Stimulated activated naive CD8-positive, alpha-beta T cell treated with anti-CD3 and anti-CD28 coated beads, Interleukin-15, Interleukin-2, amounts not matched to agents 100 ng/mL and 50 ng/mL, for 24 hours (primary cell): ENCODE data around the gene CPLANE2.
"Not testable (repeated sequence)": the region's sequence is repeated elsewhere in the genome, so short reads cannot be mapped to it uniquely, and the experiment has no call there.

Experiments used
- H3K27ac Mint-ChIP-seq: one replicate; pipeline ENCODE4 v1.8.0; 2021; ENCODE audit warnings: mild to moderate bottlenecking, mixed read lengths
- H3K27me3 Mint-ChIP-seq: one replicate; pipeline ENCODE4 v1.8.0; 2021; ENCODE audit warnings: mixed read lengths
- H3K36me3 Mint-ChIP-seq: one replicate; pipeline ENCODE4 v1.8.0; 2021; ENCODE audit warnings: low read depth, mixed read lengths
- H3K4me1 Mint-ChIP-seq: one replicate; pipeline ENCODE4 v1.8.0; 2021; ENCODE audit warnings: low read depth, mixed read lengths
- H3K4me3 Mint-ChIP-seq: one replicate; pipeline ENCODE4 v1.8.0; 2021; ENCODE audit warnings: mild to moderate bottlenecking, mixed read lengths
- H3K9me3 Mint-ChIP-seq: one replicate; pipeline ENCODE4 v1.8.0; 2021; ENCODE audit warnings: mixed read lengths

CPLANE2 gene, protein sequence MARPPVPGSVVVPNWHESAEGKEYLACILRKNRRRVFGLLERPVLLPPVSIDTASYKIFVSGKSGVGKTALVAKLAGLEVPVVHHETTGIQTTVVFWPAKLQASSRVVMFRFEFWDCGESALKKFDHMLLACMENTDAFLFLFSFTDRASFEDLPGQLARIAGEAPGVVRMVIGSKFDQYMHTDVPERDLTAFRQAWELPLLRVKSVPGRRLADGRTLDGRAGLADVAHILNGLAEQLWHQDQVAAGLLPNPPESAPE

DNA sequence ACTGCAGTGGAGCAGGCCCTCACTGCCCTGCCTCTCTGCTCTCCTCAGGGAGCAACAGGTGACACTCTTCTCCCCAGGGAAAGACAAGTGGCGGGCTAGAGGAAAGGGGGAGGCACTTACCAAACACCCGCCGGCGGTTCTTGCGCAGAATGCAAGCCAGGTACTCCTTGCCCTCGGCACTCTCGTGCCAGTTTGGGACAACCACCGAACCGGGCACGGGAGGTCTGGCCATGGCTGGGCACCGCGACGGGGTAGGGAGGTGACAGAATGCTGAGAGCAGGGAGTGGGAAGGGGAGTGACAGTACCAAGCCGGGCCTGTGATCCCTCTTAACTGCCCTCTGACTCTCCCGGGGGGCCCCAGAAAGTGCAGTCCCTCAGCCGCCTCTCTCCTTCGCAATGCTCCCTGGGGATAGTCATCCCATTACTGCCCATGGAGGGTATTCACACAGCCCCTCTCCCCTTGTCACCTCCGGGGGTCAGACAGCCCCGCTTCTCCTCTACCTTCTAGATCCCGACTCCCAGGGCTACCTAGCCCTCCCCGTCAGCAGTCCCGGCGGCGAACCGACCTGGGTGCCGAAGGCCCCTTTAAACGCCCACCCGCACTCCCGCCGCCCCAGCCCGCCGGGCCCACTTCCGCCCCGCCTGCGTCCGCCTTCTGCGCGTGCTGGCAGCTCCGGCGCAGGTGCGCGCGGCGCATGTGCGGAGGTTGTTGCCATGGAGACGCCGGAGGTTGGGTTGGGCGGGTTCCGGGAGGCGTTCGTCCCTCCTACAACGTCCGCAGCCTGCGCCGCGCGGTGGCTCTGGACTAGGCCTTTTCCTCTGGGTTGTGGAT is at the start of gene CPLANE2:
Gene CPLANE2 (minus strand): TSS at position 673 of the 832 bp plus-strand sequence. CDS start 441 bp downstream, at position 232.
- Mint-ChIP-seq H3K9me3 (no peaks in the 10 kb centered on the region), H3K4me3 (peak within 1 kb of the TSS; percentile 87), H3K27ac (peak within 1 kb of the TSS; percentile 88)

DNA sequence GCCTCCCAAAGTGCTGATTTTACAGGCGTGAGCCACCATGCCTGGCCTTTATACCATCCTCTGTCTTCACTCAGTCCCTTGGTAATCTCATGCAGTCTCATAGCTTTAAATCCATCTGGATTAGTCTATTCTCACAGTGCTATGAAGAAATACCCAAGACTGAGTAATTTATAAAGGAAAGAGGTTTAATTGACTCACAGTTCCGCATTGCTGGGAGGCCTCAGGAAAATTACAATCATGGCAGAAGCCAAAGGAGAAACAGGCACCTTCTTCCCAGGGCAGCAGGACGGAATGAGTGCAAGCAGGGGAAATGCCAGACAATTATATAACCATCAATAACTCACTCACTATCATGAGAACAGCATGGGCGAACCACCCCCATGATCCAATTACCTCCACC is 49.1 kb upstream of the CPLANE2 start:
- Mint-ChIP-seq H3K36me3 (peaks cover 21% of the 10 kb centered on the region), H3K9me3 (no peaks in the 10 kb centered on the region), H3K27ac (no peak overlapping the region), H3K4me1 (peaks cover 3% of the 10 kb centered on the region), H3K27me3 (no peaks in the 10 kb centered on the region), H3K4me3 (no peak overlapping the region)

More for the DNA sequence above, at the start of gene CPLANE2:
- peaks cover 27% of the 10 kb centered on the region for H3K4me1 Mint-ChIP-seq
- H3K36me3 Mint-ChIP-seq: no peaks in the 10 kb centered on the region
- no peaks in the 10 kb centered on the region for H3K27me3 Mint-ChIP-seq

DNA sequence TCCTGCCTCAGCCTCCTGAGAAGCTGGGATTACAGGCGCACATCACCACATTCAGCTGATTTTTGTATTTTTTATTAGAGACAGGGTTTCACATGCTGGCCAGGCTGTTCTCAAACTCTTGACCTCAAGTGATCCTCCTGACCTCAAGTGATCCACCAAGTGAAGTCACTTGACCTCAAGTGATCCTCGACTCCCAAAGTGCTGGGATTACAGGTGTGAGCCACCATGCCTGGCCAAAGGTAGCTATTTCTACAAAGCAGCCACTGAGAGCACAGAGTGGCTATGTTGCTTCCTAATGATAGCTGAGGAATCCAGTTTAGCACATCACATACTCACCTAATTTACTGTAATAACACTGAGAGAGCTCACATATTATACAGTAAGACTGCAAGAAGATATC is 44.8 kb upstream of the CPLANE2 start:
- Mint-ChIP-seq H3K36me3 (peaks cover 10% of the 10 kb centered on the region), H3K9me3 (no peaks in the 10 kb centered on the region), H3K4me1 (peaks cover 3% of the 10 kb centered on the region), H3K4me3 (no peak overlapping the region), H3K27me3 (no peaks in the 10 kb centered on the region), H3K27ac (no peak overlapping the region)

DNA sequence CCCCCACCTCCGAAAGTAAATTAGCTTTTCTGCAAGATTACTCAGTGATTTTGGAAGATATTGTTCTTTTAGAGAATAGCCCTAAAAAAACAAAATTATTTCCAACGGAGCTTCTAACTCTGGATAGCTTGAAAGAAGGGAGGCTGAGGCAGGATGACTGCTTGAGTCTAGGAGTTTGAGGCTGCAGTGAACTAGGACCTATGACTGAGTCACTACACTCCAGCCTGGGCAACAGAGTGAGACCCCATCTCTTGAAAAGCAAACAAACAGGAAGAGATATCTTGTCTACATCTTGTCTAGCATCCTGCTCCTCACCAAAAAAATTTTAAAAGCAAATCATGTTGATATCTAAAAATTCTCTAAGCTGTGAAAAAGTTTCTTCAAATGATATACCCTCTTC is 42.2 kb upstream of the CPLANE2 start:
- H3K27me3 Mint-ChIP-seq: no peaks in the 10 kb centered on the region
- no peak overlapping the region for H3K4me3 Mint-ChIP-seq
- H3K27ac Mint-ChIP-seq: no peak overlapping the region
- peaks cover 8% of the 10 kb centered on the region for H3K4me1 Mint-ChIP-seq
- H3K36me3 Mint-ChIP-seq: peaks cover 18% of the 10 kb centered on the region
- no peaks in the 10 kb centered on the region for H3K9me3 Mint-ChIP-seq

DNA sequence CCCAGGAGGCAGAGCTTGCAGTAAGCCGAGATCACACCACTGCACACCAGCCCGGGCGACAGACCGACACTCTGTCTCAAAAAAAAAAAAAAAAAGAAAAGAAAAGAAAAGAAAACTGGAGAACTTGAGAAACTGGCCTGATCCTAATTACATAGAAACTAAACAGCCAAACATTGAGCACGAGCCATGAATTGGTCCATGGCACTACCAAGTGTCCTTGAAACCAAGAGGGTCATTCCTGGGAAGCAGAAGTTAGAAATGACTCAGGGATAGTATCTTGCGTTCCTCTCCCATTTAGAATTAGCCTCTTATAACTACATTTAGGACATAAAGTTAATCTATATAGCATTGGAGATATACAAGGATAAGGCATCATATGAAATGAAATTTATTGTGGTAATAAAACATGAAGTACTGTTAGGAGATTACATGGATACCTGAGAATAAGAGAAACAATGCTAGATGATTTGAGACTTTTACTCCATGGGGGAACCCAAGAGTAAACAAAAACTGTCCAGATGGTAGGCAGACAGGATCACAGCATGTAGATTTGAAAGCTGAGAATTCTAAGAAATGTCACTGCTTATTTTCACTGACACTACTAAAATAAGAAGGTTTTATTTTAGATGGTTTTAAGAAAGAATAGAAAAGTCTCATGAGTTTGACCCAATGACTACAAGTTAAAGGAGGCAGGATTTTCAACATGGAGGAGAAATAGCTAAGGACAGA is 39.5 kb upstream of the CPLANE2 start:
- Mint-ChIP-seq H3K9me3 (no peaks in the 10 kb centered on the region), H3K4me1 (peaks cover 6% of the 10 kb centered on the region), H3K27ac (peak overlapping the region; percentile 28), H3K36me3 (peaks cover 17% of the 10 kb centered on the region), H3K4me3 (no peak overlapping the region), H3K27me3 (no peaks in the 10 kb centered on the region)

DNA sequence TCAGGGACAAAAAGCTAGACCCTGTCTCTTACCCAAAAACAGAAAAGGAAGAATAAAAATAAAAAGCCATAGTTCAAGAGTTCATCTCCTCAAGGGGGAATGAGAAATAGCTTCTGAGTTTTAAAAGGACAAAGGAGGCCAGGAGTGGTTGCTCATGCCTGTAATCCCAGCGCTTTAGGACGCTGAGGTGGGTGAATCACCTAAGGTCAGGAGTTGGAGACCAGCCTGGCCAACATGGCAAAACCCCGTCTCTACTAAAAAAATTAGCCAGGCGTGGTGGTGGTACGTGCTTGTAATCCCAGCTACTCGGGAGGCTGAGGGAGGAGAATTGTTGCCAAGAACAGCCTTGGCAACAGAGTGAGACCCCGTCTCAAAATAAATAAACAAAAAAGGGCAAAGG is 38.6 kb upstream of the CPLANE2 start:
- no peaks in the 10 kb centered on the region for H3K9me3 Mint-ChIP-seq
- no peak overlapping the region for H3K27ac Mint-ChIP-seq
- H3K4me1 Mint-ChIP-seq: peaks cover 11% of the 10 kb centered on the region
- no peaks in the 10 kb centered on the region for H3K27me3 Mint-ChIP-seq
- no peak overlapping the region for H3K4me3 Mint-ChIP-seq
- H3K36me3 Mint-ChIP-seq: peaks cover 21% of the 10 kb centered on the region

DNA sequence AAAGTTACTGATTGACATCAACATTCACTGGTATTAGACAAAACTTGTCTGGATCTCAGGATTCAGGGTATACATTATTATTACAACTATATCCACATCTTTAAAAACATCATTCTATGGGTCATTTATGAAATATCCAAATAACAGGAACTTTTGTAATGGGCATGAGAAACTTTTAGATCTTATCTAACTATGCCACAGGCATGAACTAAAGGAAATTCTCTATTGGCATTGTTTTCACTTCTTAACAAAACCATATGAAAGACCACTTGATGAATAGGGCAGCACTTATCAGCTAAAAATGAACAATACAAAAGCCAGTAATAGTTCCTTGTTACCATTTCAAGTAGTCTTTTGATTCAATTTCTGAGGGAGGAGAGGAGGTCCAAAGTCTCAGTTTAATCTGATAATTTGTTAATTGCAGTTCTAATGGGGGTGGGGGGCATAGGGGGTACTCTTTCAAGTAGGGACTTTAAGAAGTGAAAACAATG is 30.8 kb upstream of the CPLANE2 start:
- no peaks in the 10 kb centered on the region for H3K9me3 Mint-ChIP-seq
- peaks cover 16% of the 10 kb centered on the region for H3K4me1 Mint-ChIP-seq
- no peak overlapping the region for H3K27ac Mint-ChIP-seq
- no peak overlapping the region for H3K4me3 Mint-ChIP-seq
- H3K36me3 Mint-ChIP-seq: peaks cover 4% of the 10 kb centered on the region
- no peaks in the 10 kb centered on the region for H3K27me3 Mint-ChIP-seq

DNA sequence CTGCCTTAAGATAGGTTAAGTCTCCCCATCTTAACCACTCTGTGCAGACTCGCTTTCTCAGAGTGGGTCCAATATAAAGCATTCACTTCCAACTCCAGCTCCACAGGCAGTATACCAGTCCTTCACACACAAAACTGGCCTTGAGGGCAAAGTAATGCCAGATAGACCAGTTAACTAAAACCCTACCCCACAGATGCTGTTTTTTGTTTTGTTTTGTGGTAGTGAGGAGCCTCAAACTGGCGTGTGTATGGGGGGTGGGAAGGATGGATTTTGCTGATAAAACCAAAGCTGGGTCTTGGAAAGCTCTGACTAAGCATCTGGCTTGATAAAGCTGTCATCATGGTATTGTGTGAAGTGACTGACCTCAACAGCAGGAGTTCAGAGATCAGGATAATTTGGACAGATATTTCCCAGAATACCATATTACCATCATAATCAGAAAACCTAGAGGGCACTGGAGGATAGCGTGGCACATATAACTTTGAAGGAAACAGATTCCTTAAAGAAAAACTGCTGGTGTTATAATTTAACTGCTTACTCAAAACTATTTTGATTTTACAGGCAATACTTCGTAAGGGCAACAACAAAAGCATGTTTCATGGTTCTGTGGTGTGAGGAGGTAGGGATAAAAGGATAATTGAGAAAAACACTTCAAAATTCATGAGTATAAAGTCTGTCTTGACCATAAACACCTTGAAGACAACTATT is 29.6 kb upstream of the CPLANE2 start:
- Mint-ChIP-seq H3K36me3 (peaks cover 4% of the 10 kb centered on the region), H3K9me3 (no peaks in the 10 kb centered on the region), H3K27ac (no peak overlapping the region), H3K4me3 (no peak overlapping the region), H3K27me3 (no peaks in the 10 kb centered on the region), H3K4me1 (peaks cover 16% of the 10 kb centered on the region)

DNA sequence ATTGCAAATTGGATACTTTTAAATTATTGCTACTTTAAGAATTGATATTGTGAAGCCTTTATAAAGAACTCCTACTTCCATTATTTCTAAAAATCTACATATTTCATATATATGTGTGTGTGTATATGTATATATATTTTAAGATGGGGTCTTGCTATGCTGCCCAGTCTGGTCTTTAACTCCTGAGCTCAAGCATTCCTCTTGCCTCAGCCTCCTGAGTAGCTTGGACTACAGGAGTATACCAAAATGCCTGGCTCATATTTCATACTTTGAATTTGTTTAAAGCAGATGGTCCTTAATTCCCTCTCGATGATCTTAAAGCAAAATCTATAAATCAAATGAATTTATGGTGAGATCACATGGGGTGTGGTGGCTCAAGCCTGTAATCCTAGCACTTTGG is 25.1 kb upstream of the CPLANE2 start:
- H3K36me3 Mint-ChIP-seq: no peaks in the 10 kb centered on the region

DNA sequence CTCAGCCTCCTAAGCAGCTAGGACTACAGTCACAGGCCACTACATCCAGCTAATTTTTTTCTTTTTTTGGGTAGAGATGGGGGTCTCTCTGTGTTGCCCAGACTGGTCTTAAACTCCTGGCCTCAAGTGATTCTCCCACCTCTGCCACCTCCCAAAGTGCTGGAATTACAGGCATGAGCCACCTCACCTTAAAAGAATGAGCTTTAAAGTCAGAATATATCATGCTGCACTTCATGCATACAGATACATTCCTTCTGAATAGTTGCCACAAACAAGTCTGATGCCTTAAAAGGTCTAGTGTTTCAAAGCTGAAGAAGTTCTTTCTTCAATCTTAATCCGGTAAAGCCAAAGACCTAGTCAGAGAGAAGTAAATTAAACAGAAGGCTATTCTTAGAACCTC is 23.8 kb upstream of the CPLANE2 start:
- H3K9me3 Mint-ChIP-seq: no peaks in the 10 kb centered on the region
- peaks cover 3% of the 10 kb centered on the region for H3K36me3 Mint-ChIP-seq
- no peak overlapping the region for H3K4me3 Mint-ChIP-seq
- no peaks in the 10 kb centered on the region for H3K4me1 Mint-ChIP-seq
- H3K27me3 Mint-ChIP-seq: no peaks in the 10 kb centered on the region
- H3K27ac Mint-ChIP-seq: no peak overlapping the region

More for the DNA sequence above, 25.1 kb upstream of the CPLANE2 start:
- H3K9me3 Mint-ChIP-seq: no peaks in the 10 kb centered on the region
- no peak overlapping the region for H3K4me3 Mint-ChIP-seq
- H3K4me1 Mint-ChIP-seq: peaks cover 7% of the 10 kb centered on the region
- no peak overlapping the region for H3K27ac Mint-ChIP-seq
- no peaks in the 10 kb centered on the region for H3K27me3 Mint-ChIP-seq

DNA sequence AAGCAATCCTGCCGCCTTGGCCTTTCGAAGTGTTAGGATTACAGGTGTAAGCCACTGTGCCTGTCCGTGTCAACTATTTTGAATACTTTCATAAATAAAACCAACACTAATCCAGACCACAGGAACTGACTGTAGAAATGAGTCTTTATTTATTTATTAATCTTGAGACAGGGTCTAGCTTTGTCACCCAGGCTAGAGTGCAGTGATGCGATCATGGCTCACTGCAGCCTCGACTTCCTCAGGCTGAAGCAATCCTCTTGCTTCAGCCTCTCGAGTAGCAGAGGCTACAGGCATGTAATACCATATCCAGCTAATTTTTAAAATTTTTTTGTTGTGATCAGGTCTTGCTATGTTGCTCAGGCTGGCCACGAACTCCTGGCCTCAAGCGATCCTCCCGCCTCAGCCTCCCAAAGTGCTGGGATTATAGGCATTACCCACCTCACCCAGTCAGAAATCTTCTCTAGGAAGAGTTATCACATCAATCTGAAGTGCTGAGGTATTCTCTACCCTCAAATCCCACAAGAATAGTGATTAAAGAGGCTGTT is 21.7 kb upstream of the CPLANE2 start:
- Mint-ChIP-seq H3K36me3 (peaks cover 7% of the 10 kb centered on the region), H3K4me3 (no peak overlapping the region), H3K9me3 (no peaks in the 10 kb centered on the region), H3K4me1 (no peaks in the 10 kb centered on the region), H3K27ac (no peak overlapping the region), H3K27me3 (no peaks in the 10 kb centered on the region)

DNA sequence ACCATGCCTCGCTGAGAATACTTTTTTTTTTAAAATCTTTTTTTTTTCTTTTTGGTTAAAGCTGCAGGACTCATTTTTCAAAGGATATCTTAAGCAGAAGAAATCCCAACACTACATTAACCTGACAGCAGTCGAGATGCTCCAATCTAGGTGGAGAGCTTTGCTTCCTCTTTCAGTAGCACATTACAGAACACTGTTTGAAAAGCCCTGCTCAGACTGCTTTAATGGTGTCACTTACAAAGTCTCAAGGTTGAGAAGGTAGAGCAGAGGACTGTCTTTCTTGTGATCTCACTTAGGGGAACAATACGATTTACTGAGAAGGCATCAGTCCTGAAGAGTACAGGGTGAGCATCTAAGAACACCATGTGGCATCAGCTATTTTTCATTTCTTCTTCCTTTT is 21.0 kb upstream of the CPLANE2 start:
- peaks cover 7% of the 10 kb centered on the region for H3K36me3 Mint-ChIP-seq
- H3K27me3 Mint-ChIP-seq: no peaks in the 10 kb centered on the region
- H3K4me1 Mint-ChIP-seq: no peaks in the 10 kb centered on the region
- H3K9me3 Mint-ChIP-seq: no peaks in the 10 kb centered on the region
- no peak overlapping the region for H3K4me3 Mint-ChIP-seq
- no peak overlapping the region for H3K27ac Mint-ChIP-seq

DNA sequence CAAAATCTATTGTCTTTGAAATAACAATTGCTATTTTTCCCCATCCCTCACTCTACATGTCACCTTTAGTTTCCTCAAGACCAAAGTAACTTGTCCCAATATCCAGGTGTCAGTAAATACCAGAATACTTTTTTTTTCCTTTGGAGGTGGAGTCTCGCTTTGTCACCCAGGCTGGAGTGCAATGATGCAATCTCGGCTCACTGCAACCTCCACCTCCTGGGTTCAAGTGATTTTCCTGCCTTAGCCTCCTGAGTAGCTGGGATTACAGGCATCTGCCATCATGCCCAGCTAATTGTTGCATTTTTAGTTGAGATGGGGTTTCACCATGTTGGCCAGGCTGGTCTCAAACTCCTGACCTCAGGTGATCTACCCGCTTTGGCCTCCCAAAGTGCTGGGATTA is 20.6 kb upstream of the CPLANE2 start:
- not testable (repeated sequence) for H3K27me3 Mint-ChIP-seq, H3K4me3 Mint-ChIP-seq, H3K9me3 Mint-ChIP-seq, H3K4me1 Mint-ChIP-seq, H3K36me3 Mint-ChIP-seq
- peak overlapping the region; percentile 24 for H3K27ac Mint-ChIP-seq

DNA sequence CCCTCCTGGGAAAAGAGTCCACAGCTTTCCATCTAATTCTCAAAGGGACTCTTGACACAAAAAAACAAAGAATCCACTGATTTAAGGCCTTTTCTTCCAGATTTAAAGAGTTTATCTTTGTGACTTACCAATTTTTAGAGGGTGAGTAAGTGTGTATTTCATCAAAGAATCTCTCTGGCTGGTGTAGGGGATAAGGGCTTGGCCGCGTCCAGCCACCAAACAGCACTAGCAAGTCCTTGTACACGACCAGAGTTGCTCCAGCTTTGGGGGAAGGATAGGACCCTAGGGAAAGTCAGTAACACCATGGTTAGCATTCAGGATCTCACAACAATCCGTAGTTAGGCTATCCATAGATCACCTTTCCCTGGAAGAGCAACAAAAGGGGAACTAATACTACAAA is 19.5 kb upstream of the CPLANE2 start:
- no peaks in the 10 kb centered on the region for H3K9me3 Mint-ChIP-seq
- no peaks in the 10 kb centered on the region for H3K4me1 Mint-ChIP-seq
- H3K4me3 Mint-ChIP-seq: no peak overlapping the region
- peaks cover 7% of the 10 kb centered on the region for H3K36me3 Mint-ChIP-seq
- no peak overlapping the region for H3K27ac Mint-ChIP-seq
- H3K27me3 Mint-ChIP-seq: no peaks in the 10 kb centered on the region
